Loucy (cell line): Measurements from ENCODE around the gene BBC3.
A peak's percentile ranks its signal among the peaks of the same experiment; 100 is the strongest.

ENCODE experiments used
- H2AFZ ChIP-seq: fragments of 200-600 bp; sonication (generic); 2 replicates; pipeline ENCODE4 v1.6.0; 2016; ENCODE audit warnings: antibody characterized with exemption, mild to moderate bottlenecking, low read length, moderate library complexity
- H3F3A ChIP-seq: fragments of 200-600 bp; 2 replicates; pipeline ENCODE4 v1.6.0; 2016; ENCODE audit warnings: antibody characterized with exemption, low read depth, mild to moderate bottlenecking
- H3K27me3 ChIP-seq: fragments of 200-600 bp; sonication (generic); 2 replicates; pipeline ENCODE4 v1.6.1; 2014; ENCODE audit warnings: low read length, mild to moderate bottlenecking; ENCODE audit not compliant: insufficient read depth, poor library complexity, severe bottlenecking
- H3K36me3 ChIP-seq: fragments of 200-600 bp; sonication (generic); 2 replicates; pipeline ENCODE4 v1.6.1; 2016; ENCODE audit warnings: low read length; ENCODE audit not compliant: insufficient read depth
- H3K4me1 ChIP-seq: fragments of 200-600 bp; sonication (generic); 2 replicates; pipeline ENCODE4 v1.5.1; 2014; ENCODE audit warnings: low read length, mild to moderate bottlenecking; ENCODE audit not compliant: insufficient read depth, poor library complexity, severe bottlenecking
- H3K4me2 ChIP-seq: fragments of 200-600 bp; sonication (generic); 2 replicates; pipeline ENCODE4 v1.6.0; 2014; ENCODE audit warnings: antibody characterized with exemption, low read length, low read depth, mild to moderate bottlenecking; ENCODE audit not compliant: poor library complexity, severe bottlenecking
- H3K4me3 ChIP-seq: fragments of 200-600 bp; sonication (generic); 2 replicates; pipeline ENCODE4 v1.5.1; 2014; ENCODE audit warnings: low read length, mild to moderate bottlenecking, mixed read lengths; ENCODE audit not compliant: poor library complexity, severe bottlenecking
- H3K79me2 ChIP-seq: fragments of 200-600 bp; sonication (generic); 2 replicates; pipeline ENCODE4 v1.6.1; 2014; ENCODE audit warnings: low read length; ENCODE audit not compliant: insufficient read depth
- H3K9ac ChIP-seq: fragments of 200-600 bp; sonication (generic); 2 replicates; pipeline ENCODE4 v1.6.0; 2014; ENCODE audit warnings: mild to moderate bottlenecking, low read depth, low read length, moderate library complexity; ENCODE audit not compliant: poor library complexity, severe bottlenecking
- H3K9me2 ChIP-seq: fragments of 200-600 bp; sonication (generic); replicated peaks from 2 replicates; pipeline ENCODE4 v1.6.1; 2016; ENCODE audit warnings: low read depth, low read length, mixed read lengths
- H3K9me3 ChIP-seq: fragments of 200-600 bp; sonication (generic); 2 replicates; pipeline ENCODE4 v1.6.1; 2014; ENCODE audit warnings: mild to moderate bottlenecking, antibody characterized with exemption, low read length, low read depth; ENCODE audit not compliant: insufficient read depth
- H4K20me1 ChIP-seq: fragments of 200-600 bp; sonication (generic); 2 replicates; pipeline ENCODE4 v1.6.0; 2014; ENCODE audit warnings: antibody characterized with exemption, low read length, mild to moderate bottlenecking; ENCODE audit not compliant: insufficient read depth, poor library complexity, severe bottlenecking
- EZH2phosphoT487 ChIP-seq: fragments of 200-600 bp; IDR thresholded peaks from 2 replicates; pipeline ENCODE4 v1.6.1; 2018; ENCODE audit warnings: antibody characterized with exemption, mild to moderate bottlenecking, moderate library complexity, borderline replicate concordance
- TF ChIP-seq, protein P1 (sequence below): fragments of 200-600 bp; sonication (generic); conservative IDR thresholded peaks from 2 replicates; pipeline ENCODE4 v1.5.1; 2014; ENCODE audit warnings: mild to moderate bottlenecking, antibody characterized with exemption, low read length

Gene BBC3

GRCh38 chr19:47274891-47275761, 44.1 kb upstream of the BBC3 start:
- no peak for TF ChIP-seq EZH2phosphoT487
- TF ChIP-seq, protein P1, sequence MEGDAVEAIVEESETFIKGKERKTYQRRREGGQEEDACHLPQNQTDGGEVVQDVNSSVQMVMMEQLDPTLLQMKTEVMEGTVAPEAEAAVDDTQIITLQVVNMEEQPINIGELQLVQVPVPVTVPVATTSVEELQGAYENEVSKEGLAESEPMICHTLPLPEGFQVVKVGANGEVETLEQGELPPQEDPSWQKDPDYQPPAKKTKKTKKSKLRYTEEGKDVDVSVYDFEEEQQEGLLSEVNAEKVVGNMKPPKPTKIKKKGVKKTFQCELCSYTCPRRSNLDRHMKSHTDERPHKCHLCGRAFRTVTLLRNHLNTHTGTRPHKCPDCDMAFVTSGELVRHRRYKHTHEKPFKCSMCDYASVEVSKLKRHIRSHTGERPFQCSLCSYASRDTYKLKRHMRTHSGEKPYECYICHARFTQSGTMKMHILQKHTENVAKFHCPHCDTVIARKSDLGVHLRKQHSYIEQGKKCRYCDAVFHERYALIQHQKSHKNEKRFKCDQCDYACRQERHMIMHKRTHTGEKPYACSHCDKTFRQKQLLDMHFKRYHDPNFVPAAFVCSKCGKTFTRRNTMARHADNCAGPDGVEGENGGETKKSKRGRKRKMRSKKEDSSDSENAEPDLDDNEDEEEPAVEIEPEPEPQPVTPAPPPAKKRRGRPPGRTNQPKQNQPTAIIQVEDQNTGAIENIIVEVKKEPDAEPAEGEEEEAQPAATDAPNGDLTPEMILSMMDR, result no peak
- H3K9me3 ChIP-seq, result no peaks in the 10 kb centered on the region
- no peak overlapping the region for H2AFZ ChIP-seq
- H4K20me1 ChIP-seq, result peaks cover 13% of the 10 kb centered on the region
- H3K9ac ChIP-seq, result no peak overlapping the region
- H3K27me3 ChIP-seq, result no peaks in the 10 kb centered on the region
- H3K4me2 ChIP-seq, result peak overlapping the region; percentile 22
- H3K4me3 ChIP-seq, result peak overlapping the region; percentile 37
- peaks cover 15% of the 10 kb centered on the region for H3K4me1 ChIP-seq
- no peaks in the 10 kb centered on the region for H3K9me2 ChIP-seq
- H3K36me3 ChIP-seq, result peaks cover 4% of the 10 kb centered on the region; the same call in 1 of the 2 replicates
- H3K79me2 ChIP-seq, result peaks cover 6% of the 10 kb centered on the region; the same call in 1 of the 2 replicates
- H3F3A ChIP-seq, result 0 out of 2 replicates have a peak, but pooled peaks cover 4% of the 10 kb centered on the region

DNA sequence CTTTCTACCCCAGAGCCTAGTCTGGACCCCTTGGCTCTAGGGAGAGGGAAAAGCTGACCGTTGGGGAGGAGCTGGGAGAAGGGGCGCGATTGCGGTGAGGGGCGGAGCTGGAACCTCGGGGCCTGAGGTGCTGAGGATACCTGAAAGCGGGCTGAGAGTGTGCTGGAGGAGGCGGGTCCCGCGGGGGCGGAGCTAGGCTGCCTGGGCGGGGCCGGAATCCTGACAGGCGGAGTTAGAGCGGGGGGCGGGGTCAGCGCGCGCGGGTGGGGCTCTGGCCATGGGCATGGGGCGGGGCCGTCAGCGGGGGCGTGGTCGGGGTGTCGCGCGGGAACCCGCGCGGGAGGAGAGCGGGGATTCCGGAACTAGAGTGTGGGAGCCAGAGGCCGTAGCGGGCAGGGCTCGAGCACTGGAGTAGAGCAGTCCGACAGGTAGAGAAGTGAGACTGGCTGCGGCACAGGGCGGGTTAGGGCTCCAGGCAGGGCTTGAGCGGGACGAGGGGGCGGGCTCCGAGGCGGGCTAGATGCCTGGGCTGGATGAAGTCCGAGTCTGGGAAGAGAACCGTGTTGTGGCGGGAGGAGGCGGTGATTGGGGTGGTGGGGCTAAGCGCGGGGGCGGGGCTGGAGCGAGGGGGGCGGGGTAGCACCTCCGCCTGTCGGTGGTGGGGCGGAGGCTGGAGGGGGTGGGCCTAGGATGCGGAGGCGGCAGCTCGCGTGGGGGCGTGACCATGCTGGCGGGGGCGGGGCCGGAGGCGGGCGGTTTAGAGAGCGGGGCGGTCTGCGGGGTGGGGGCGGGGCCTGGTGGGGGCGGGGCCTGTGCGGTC, 43.3 kb upstream of the BBC3 start, which contains the start of gene INAFM1:
Gene INAFM1, plus strand, starts transcription at position 815 of the 820 bp plus-strand sequence. CDS start 35 bp downstream, outside the sequence.
- Histone ChIP-seq H3F3A (0 out of 2 replicates have a peak, but pooled peaks cover 4% of the 10 kb centered on the region), H3K4me3 (peak within 1 kb of the TSS; percentile 98), H3K27me3 (no peaks in the 10 kb centered on the region), H3K79me2 (peaks cover 6% of the 10 kb centered on the region; the same call in 1 of the 2 replicates), H3K4me2 (peak within 1 kb of the TSS; percentile 97), H4K20me1 (peaks cover 13% of the 10 kb centered on the region), H3K9me3 (no peaks in the 10 kb centered on the region), H3K36me3 (peaks cover 4% of the 10 kb centered on the region; the same call in 1 of the 2 replicates), H3K9me2 (no peaks in the 10 kb centered on the region), H2AFZ (peak within 1 kb of the TSS; percentile 76), H3K4me1 (peaks cover 15% of the 10 kb centered on the region), H3K9ac (peak within 1 kb of the TSS; percentile 99)
- TF ChIP-seq, protein P1, result no peak
- TF ChIP-seq EZH2phosphoT487, result no peak

GRCh38 chr19:47273313-47274070, 42.5 kb upstream of the BBC3 start:
- Histone ChIP-seq H3K4me3 (peak overlapping the region; percentile 98), H3K79me2 (peaks cover 6% of the 10 kb centered on the region; the same call in 1 of the 2 replicates), H3K4me1 (peaks cover 15% of the 10 kb centered on the region), H3K36me3 (peaks cover 4% of the 10 kb centered on the region; the same call in 1 of the 2 replicates), H3K9me2 (no peaks in the 10 kb centered on the region), H3K9me3 (no peaks in the 10 kb centered on the region), H3F3A (0 out of 2 replicates have a peak, but pooled peaks cover 4% of the 10 kb centered on the region), H3K9ac (peak overlapping the region; percentile 99), H3K27me3 (no peaks in the 10 kb centered on the region), H3K4me2 (peak overlapping the region; percentile 97), H2AFZ (peak overlapping the region; percentile 76), H4K20me1 (peaks cover 13% of the 10 kb centered on the region)
- TF ChIP-seq, protein P1, result no peak
- no peak for TF ChIP-seq EZH2phosphoT487
